CD4-positive, CD25-positive, alpha-beta regulatory T cell (primary cell): ENCODE results near the gene JSRP1. TPM values are rescaled to one million over a fixed set of nuclear protein-coding genes. Genes with fewer than 3 reads are reported as not detected.

Experiments
- ATAC-seq, 2 donors: fragments of 150-1000 bp; cut with Tn5 transposase; one replicate each; pipeline ENCODE4 v1.10.0; 2021; ENCODE audit warnings: low read depth in 2 of 2, moderate number of reproducible peaks in 2 of 2, moderate library complexity in 1 of 2
- DNase-seq, 3 donors: peaks; one replicate each; pipeline versions ENCODE4 v3.0.0 to v3.0.0-alpha.2; 2012 to 2022; ENCODE audit warnings: mixed read lengths in 1 of 3
- H3K27ac ChIP-seq: one replicate; pipeline ENCODE4 v1.7.0; 2013; ENCODE audit warnings: mild to moderate bottlenecking, low read length; ENCODE audit not compliant: insufficient read depth, poor library complexity, severe bottlenecking
- H3K27me3 ChIP-seq: one replicate; pipeline ENCODE4 v1.7.0; 2013; ENCODE audit warnings: low read length; ENCODE audit not compliant: control insufficient read depth, insufficient read depth
- H3K36me3 ChIP-seq: one replicate; pipeline ENCODE4 v1.7.0; 2013; ENCODE audit warnings: mild to moderate bottlenecking, low read length, moderate library complexity; ENCODE audit not compliant: control insufficient read depth, insufficient read depth
- H3K4me1 ChIP-seq: 2 replicates; pipeline ENCODE4 v1.7.0; 2013; ENCODE audit warnings: mild to moderate bottlenecking, low read length; ENCODE audit not compliant: insufficient read depth, control insufficient read depth, poor library complexity, severe bottlenecking
- H3K4me3 ChIP-seq: one replicate; pipeline ENCODE4 v1.7.0; 2013; ENCODE audit warnings: low read depth, mild to moderate bottlenecking, low read length, moderate library complexity
- H3K9me3 ChIP-seq, 2 experiments: 1 replicate in 1 of 2; 2 replicates in 1 of 2; pipeline ENCODE4 v1.7.0; 2013; ENCODE audit warnings: low read length in 2 of 2, mild to moderate bottlenecking in 1 of 2, moderate library complexity in 1 of 2; ENCODE audit not compliant: control insufficient read depth in 2 of 2
- H3K27ac Mint-ChIP-seq, 3 donors: one replicate each; pipeline ENCODE4 v1.8.0; 2020 to 2022; ENCODE audit warnings: mild to moderate bottlenecking in 3 of 3, mixed read lengths in 3 of 3, moderate library complexity in 2 of 3
- H3K27me3 Mint-ChIP-seq: one replicate; pipeline ENCODE4 v1.8.0; 2022; ENCODE audit warnings: mild to moderate bottlenecking, mixed read lengths
- H3K36me3 Mint-ChIP-seq: one replicate; pipeline ENCODE4 v1.8.0; 2020; ENCODE audit warnings: mixed read lengths
- H3K4me1 Mint-ChIP-seq, 4 donors: one replicate each; pipeline ENCODE4 v1.8.0; 2020 to 2022; ENCODE audit warnings: mixed read lengths in 4 of 4, mild to moderate bottlenecking in 1 of 4
- H3K4me3 Mint-ChIP-seq, 4 donors: one replicate each; pipeline ENCODE4 v1.8.0; 2020 to 2022; ENCODE audit warnings: mild to moderate bottlenecking in 4 of 4, mixed read lengths in 4 of 4, moderate library complexity in 3 of 4
- H3K9me3 Mint-ChIP-seq, 7 donors: one replicate each; pipeline ENCODE4 v1.8.0; 2020 to 2022; ENCODE audit warnings: mixed read lengths in 7 of 7, mild to moderate bottlenecking in 3 of 7, moderate library complexity in 2 of 7
- polyA plus RNA-seq, 4 donors: library from polyadenylated mRNA; unstranded; fragments of 300-500 nt; fragmentation: Illumina TruSeq; gene quantifications; one replicate each; pipeline ENCODE4 v1.2.3, GENCODE V29; 2021
- total RNA-seq: library from RNA; stranded (reverse); gene quantifications from one replicate; pipeline ENCODE4 v1.2.3, GENCODE V29; 2022

Gene JSRP1
- total and polyA plus RNA-seq, 5 donors from 2014 or later = 0.89 to 2.4 (median 1.6) TPM

GRCh38 chr19:2230033-2230531 is 26.1 kb downstream of the JSRP1 start:
- Mint-ChIP-seq H3K9me3 (no peaks in the 10 kb centered on the region), H3K4me3 (peak overlapping the region in 1 of 4 donors; percentile 89), H3K27me3 (no peaks in the 10 kb centered on the region), H3K36me3 (no peaks in the 10 kb centered on the region), H3K27ac (no peak overlapping the region), H3K4me1 (peaks cover 0 to 20% (median 8%) of the 10 kb centered on the region in 4 donors)
- Histone ChIP-seq H3K9me3 (no peaks in the 10 kb centered on the region), H3K27ac (no peak overlapping the region), H3K4me1 (peaks cover 15% of the 10 kb centered on the region), H3K27me3 (no peaks in the 10 kb centered on the region), H3K36me3 (peaks cover 5% of the 10 kb centered on the region), H3K4me3 (no peak overlapping the region)
- ATAC-seq (no peak), DNase-seq (no peak)

GRCh38 chr19:2229103-2230032 is 26.8 kb downstream of the JSRP1 start:
- Mint-ChIP-seq H3K27me3 (no peaks in the 10 kb centered on the region), H3K4me3 (peak overlapping the region in 1 of 4 donors; percentile 21), H3K9me3 (no peaks in the 10 kb centered on the region), H3K36me3 (peaks cover 5% of the 10 kb centered on the region), H3K4me1 (peaks cover 0 to 13% (median 5%) of the 10 kb centered on the region in 4 donors), H3K27ac (no peak overlapping the region)
- Histone ChIP-seq H3K27me3 (no peaks in the 10 kb centered on the region), H3K4me3 (no peak overlapping the region), H3K27ac (no peak overlapping the region), H3K36me3 (peaks cover 8% of the 10 kb centered on the region), H3K4me1 (peaks cover 10% of the 10 kb centered on the region), H3K9me3 (no peaks in the 10 kb centered on the region)
- DNase-seq = no peak
- no peak for ATAC-seq

- Mint-ChIP-seq H3K4me3 (peak overlapping the region in 1 of 4 donors; percentile 21), H3K4me1 (peaks cover 0 to 8% (median under 1%) of the 10 kb centered on the region in 4 donors)
- H3K9me3 ChIP-seq = no peaks in the 10 kb centered on the region
Observed at GRCh38 chr19:2228157-2229030, 27.8 kb downstream of the JSRP1 start.

GRCh38 chr19:2227415-2228156 is 28.6 kb downstream of the JSRP1 start:
- Mint-ChIP-seq H3K4me3 (no peak overlapping the region), H3K4me1 (peaks cover 0 to 4% (median under 1%) of the 10 kb centered on the region in 4 donors), H3K9me3 (peaks cover 0 to 2% (median 0%) of the 10 kb centered on the region in 7 donors), H3K27ac (no peak overlapping the region), H3K36me3 (peaks cover 5% of the 10 kb centered on the region), H3K27me3 (no peaks in the 10 kb centered on the region)
- no peaks in the 10 kb centered on the region for H3K9me3 ChIP-seq
- no peak overlapping the region for H3K4me3 ChIP-seq
- DNase-seq (no peak), ATAC-seq (no peak)
- no peaks in the 10 kb centered on the region for H3K4me1 ChIP-seq
- no peak overlapping the region for H3K27ac ChIP-seq
- peaks cover 8% of the 10 kb centered on the region for H3K36me3 ChIP-seq
- no peaks in the 10 kb centered on the region for H3K27me3 ChIP-seq

More at GRCh38 chr19:2228157-2229030, 27.8 kb downstream of the JSRP1 start:
- no peaks in the 10 kb centered on the region for H3K27me3 Mint-ChIP-seq
- H3K36me3 ChIP-seq = peaks cover 8% of the 10 kb centered on the region
- H3K27ac Mint-ChIP-seq = no peak overlapping the region
- H3K4me1 ChIP-seq = peaks cover 3% of the 10 kb centered on the region
- no peak overlapping the region for H3K4me3 ChIP-seq
- H3K36me3 Mint-ChIP-seq = peaks cover 5% of the 10 kb centered on the region
- no peak overlapping the region for H3K27ac ChIP-seq
- no peaks in the 10 kb centered on the region for H3K27me3 ChIP-seq
- DNase-seq = no peak
- ATAC-seq = no peak
- no peaks in the 10 kb centered on the region for H3K9me3 Mint-ChIP-seq

GRCh38 chr19:2226840-2227360 is 29.3 kb downstream of the JSRP1 start:
- no peak overlapping the region for H3K4me3 Mint-ChIP-seq
- peaks cover 0 to 2% (median 0%) of the 10 kb centered on the region in 4 donors for H3K4me1 Mint-ChIP-seq
- no peaks in the 10 kb centered on the region for H3K9me3 ChIP-seq
- no peak overlapping the region for H3K27ac Mint-ChIP-seq
- H3K4me1 ChIP-seq = no peaks in the 10 kb centered on the region
- no peak overlapping the region for H3K27ac ChIP-seq
- H3K27me3 Mint-ChIP-seq = no peaks in the 10 kb centered on the region
- DNase-seq (no peak), ATAC-seq (no peak)
- peaks cover 0 to 2% (median 0%) of the 10 kb centered on the region in 7 donors for H3K9me3 Mint-ChIP-seq
- H3K36me3 ChIP-seq = peaks cover 8% of the 10 kb centered on the region
- H3K27me3 ChIP-seq = no peaks in the 10 kb centered on the region
- H3K4me3 ChIP-seq = no peak overlapping the region
- peaks cover 5% of the 10 kb centered on the region for H3K36me3 Mint-ChIP-seq

GRCh38 chr19:2226051-2226839 is 30.0 kb downstream of the JSRP1 start:
- Histone ChIP-seq H3K27me3 (no peaks in the 10 kb centered on the region), H3K4me1 (no peaks in the 10 kb centered on the region), H3K9me3 (no peaks in the 10 kb centered on the region), H3K4me3 (no peak overlapping the region), H3K36me3 (peaks cover 8% of the 10 kb centered on the region), H3K27ac (no peak overlapping the region)
- Mint-ChIP-seq H3K4me1 (peaks cover 0 to 2% (median 0%) of the 10 kb centered on the region in 4 donors), H3K27ac (no peak overlapping the region), H3K36me3 (peaks cover 5% of the 10 kb centered on the region), H3K9me3 (peaks cover 0 to 2% (median 0%) of the 10 kb centered on the region in 7 donors), H3K4me3 (no peak overlapping the region), H3K27me3 (no peaks in the 10 kb centered on the region)
- no peak for ATAC-seq
- no peak for DNase-seq
